ENCODE measurements around the gene KEAP1. TPM values are rescaled to one million over a fixed set of nuclear protein-coding genes. Genes with fewer than 3 reads are reported as not detected.

Gene KEAP1
- total and polyA plus RNA-seq, 2 of the 8 experiments (the other 6 are each of a cell fraction or from before 2014, with no cell fraction given) = 80.6 to 106 TPM

DNA sequence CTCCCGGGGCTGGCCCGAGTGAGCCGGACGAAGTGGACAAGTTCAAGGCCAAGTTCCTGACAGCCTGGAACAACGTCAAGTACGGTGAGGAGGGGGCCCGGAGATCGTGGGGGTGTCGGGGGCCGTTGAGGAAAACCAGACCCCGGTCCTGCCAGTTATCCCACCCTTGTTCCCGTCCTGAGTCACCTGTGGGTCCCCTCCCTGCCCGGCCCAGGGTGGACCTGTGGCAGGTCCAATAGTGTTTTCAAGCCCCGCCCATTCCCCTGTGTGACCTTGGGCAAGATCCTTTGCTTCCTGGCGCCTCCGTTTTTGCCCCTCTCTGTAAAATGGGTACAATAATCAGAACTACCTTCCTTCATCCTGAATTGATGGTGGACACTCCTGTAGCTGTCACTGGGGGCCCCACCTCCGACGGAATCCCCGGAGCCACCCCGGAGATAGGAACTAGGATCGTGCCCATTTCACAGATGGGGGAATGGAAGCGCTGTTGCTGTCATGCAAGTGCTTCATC lies 41.1 kb upstream of the KEAP1 start:
- Histone ChIP-seq H2BK12ac (ENCODE audit: low read depth, low read length) (no peak overlapping the region), H2AK5ac (ENCODE audit: low read depth, low read length) (no peak overlapping the region), H3K4me2 (ENCODE audit: insufficient read depth in 1 of 2, low read depth in 2 of 2, low read length in 2 of 2) (peak overlapping the region; percentile 44 to 78), H3K23ac (ENCODE audit: insufficient read length) (no peak overlapping the region), H4K5ac (ENCODE audit: insufficient read length, low read depth, low read length) (no peak overlapping the region), H2BK15ac (ENCODE audit: low read length) (no peak overlapping the region), H3K79me1 (ENCODE audit: low read depth, low read length) (peaks cover 9% of the 10 kb centered on the region), H3K4me1 (replicated peaks in 1 of 4; ENCODE audit: control insufficient read depth in 3 of 4, insufficient read depth in 4 of 4, low read length in 3 of 4) (peaks cover 0 to 4% (median 3%) of the 10 kb centered on the region in 4 experiments; a peak in 4 of 7 replicates), H2BK120ac (replicated peaks; ENCODE audit: low read depth, low read length) (no peak overlapping the region), H4K91ac (replicated peaks; ENCODE audit: insufficient read length, low read length) (no peak overlapping the region), H3K9ac (replicated peaks in 1 of 4; ENCODE audit: extremely low read depth in 1 of 4, low read depth in 3 of 4, low read length in 3 of 4) (peak overlapping the region in 3 of 4 experiments; percentile 67 to 98 (median 74); a peak in 6 of 7 replicates), H2BK5ac (ENCODE audit: low read depth, low read length) (no peak overlapping the region), H3K56ac (replicated peaks; ENCODE audit: insufficient read length, low read depth, low read length) (no peak overlapping the region), H3K9me3 (ENCODE audit: insufficient read depth in 2 of 2, low read depth in 1 of 2, low read length in 1 of 2) (no peaks in the 10 kb centered on the region), H3K36me3 (ENCODE audit: control insufficient read depth in 2 of 4, insufficient read depth in 4 of 4, low read length in 3 of 4) (peaks cover 2 to 10% (median 8%) of the 10 kb centered on the region in 4 experiments; a peak in 5 of 8 replicates), H3K4ac (replicated peaks; ENCODE audit: insufficient read length, low read depth, low read length) (no peak overlapping the region), H4K20me1 (replicated peaks in 1 of 2; ENCODE audit: control insufficient read depth in 1 of 2, insufficient read depth in 2 of 2, low read length in 2 of 2) (peaks cover 0 to 7% of the 10 kb centered on the region in 2 experiments), H3K79me2 (ENCODE audit: control insufficient read depth in 1 of 2, insufficient read depth in 2 of 2, low read length in 2 of 2) (peaks cover 0 to 16% of the 10 kb centered on the region in 2 experiments; a peak in 2 of 4 replicates), H2AFZ (ENCODE audit: low read length) (no peak overlapping the region), H4K8ac (ENCODE audit: extremely low read depth, insufficient read depth, low read length) (peak overlapping the region; percentile 95; the same call in 1 of the 2 replicates), H3K23me2 (ENCODE audit: low read depth, low read length) (peaks cover 2% of the 10 kb centered on the region; the same call in 1 of the 2 replicates), H2BK20ac (ENCODE audit: low read length) (no peak overlapping the region), H3K14ac (ENCODE audit: insufficient read length) (no peak overlapping the region), H3K4me3 (ENCODE audit: extremely low read depth in 1 of 4, insufficient read depth in 2 of 4, low read depth in 3 of 4, low read length in 4 of 4) (peak overlapping the region; percentile 57 to 99 (median 88)), H3K27ac (ENCODE audit: low read depth, low read length) (peak overlapping the region; percentile 2; the same call in 1 of the 2 replicates), H3K18ac (ENCODE audit: extremely low read depth, low read length) (no peak overlapping the region), H3K27me3 (replicated peaks in 1 of 4; ENCODE audit: control insufficient read depth in 3 of 4, extremely low read depth in 1 of 4, insufficient read depth in 3 of 4, low read length in 3 of 4) (no peaks in the 10 kb centered on the region)
- DNase-seq (ENCODE audit: low read depth in 1 of 2, low spot score in 2 of 2) (no peak), FAIRE-seq (no peak)
- ChIA-PET POLR2A (ENCODE audit: partially characterized antibody) (interaction anchor here (0.8 to 2.8 kb wide), 5 partner anchors 11 to 164 kb away, joined by 3 to 9 read pairs (median 4); partner anchors contain the start of genes KRI1 and TYK2), CTCF (ENCODE audit: partially characterized antibody) (interaction anchor here (0.6 to 4.2 kb wide), 4 partner anchors 10 to 324 kb away, joined by 3 to 25 read pairs (median 4); no protein-coding TSS in a partner anchor)
- TF ChIP-seq HDAC2 (IDR thresholded peaks at IDR 0.05; ENCODE audit: borderline replicate concordance in 1 of 2, low read depth in 2 of 2, low read length in 2 of 2) (peak in 1 of 2 experiments; percentile 36; a peak in 1 of 4 replicates), KDM1A (IDR thresholded peaks at IDR 0.05; ENCODE audit: borderline replicate concordance, low read length) (peak; percentile 96), TCF12 (IDR thresholded peaks at IDR 0.05; ENCODE audit: low read depth, low read length) (no peak)
- 30% methylated on average over 22 of the region's 22 CpGs; no CpG with 5 or more reads in 1 of the 2 experiments for WGBS, 2 experiments (ENCODE audit: extremely low coverage in 1 of 2, insufficient coverage in 1 of 2, insufficient read length in 1 of 2, insufficient replicate concordance in 2 of 2, low coverage in 1 of 2, low lambda C conversion rate in 2 of 2, missing lambda C conversion rate in 1 of 2)

Measured in H1 (cell line).